A673 (cell line): ENCODE results near the gene CHRNA4. TPM values are rescaled to one million over a fixed set of nuclear protein-coding genes. Genes with fewer than 3 reads are reported as not detected.

Source experiments
- BruUV-seq: library from RNA; stranded (reverse); fragments of 400-500 nt; replicated peaks from 2 replicates; lab custom pipeline; 2021; lab: Mats Ljungman, UMichigan
- CTCF ChIA-PET: fragments of 300-600 bp; sonication (Branson Sonifier 250); formaldehyde crosslinking; loops from one replicate; lab custom pipeline; 2022; ENCODE audit warnings: antibody characterized with exemption; lab: Charles Lee
- POLR2A ChIA-PET: fragments of 300-600 bp; sonication (Branson Sonifier 250); formaldehyde crosslinking; loops from one replicate; lab custom pipeline; 2022; ENCODE audit warnings: antibody characterized with exemption; ENCODE audit not compliant: low non-redundant PET; lab: Charles Lee
- DNase-seq: peaks from one replicate; pipeline ENCODE4 v3.0.0-alpha.2; 2015; ENCODE audit warnings: low spot score
- H3K27ac ChIP-seq: fragments of 200-600 bp; sonication (generic); 2 replicates; pipeline ENCODE4 v1.5.1; 2016; ENCODE audit warnings: mixed run types, low read depth, mild to moderate bottlenecking, mixed read lengths, antibody characterized with exemption, low read length; ENCODE audit not compliant: poor library complexity, severe bottlenecking
- H3K27me3 ChIP-seq: fragments of 200-600 bp; sonication (generic); replicated peaks from 2 replicates; pipeline ENCODE4 v1.6.1; 2017; ENCODE audit warnings: mixed run types, low read depth, mild to moderate bottlenecking, mixed read lengths, antibody characterized with exemption, low read length; ENCODE audit not compliant: insufficient read depth, poor library complexity
- H3K36me3 ChIP-seq: fragments of 200-600 bp; sonication (generic); 2 replicates; pipeline ENCODE4 v1.6.1; 2016; ENCODE audit warnings: mixed run types, mild to moderate bottlenecking, mixed read lengths, antibody characterized with exemption, low read length; ENCODE audit not compliant: insufficient read depth, poor library complexity, severe bottlenecking
- H3K4me1 ChIP-seq: fragments of 200-600 bp; sonication (generic); 2 replicates; pipeline ENCODE4 v1.6.1; 2017; ENCODE audit warnings: mixed run types, mild to moderate bottlenecking, mixed read lengths, antibody characterized with exemption, low read length; ENCODE audit not compliant: insufficient read depth, poor library complexity, severe bottlenecking
- H3K4me3 ChIP-seq: fragments of 200-600 bp; sonication (generic); 2 replicates; pipeline ENCODE4 v1.5.1; 2016; ENCODE audit warnings: low read depth, mixed run types, mild to moderate bottlenecking, mixed read lengths, low read length; ENCODE audit not compliant: poor library complexity, severe bottlenecking
- H3K9me3 ChIP-seq: fragments of 200-600 bp; sonication (generic); 2 replicates; pipeline ENCODE4 v1.6.1; 2016; ENCODE audit warnings: mixed run types, low read depth, mild to moderate bottlenecking, mixed read lengths, antibody characterized with exemption, low read length; ENCODE audit not compliant: poor library complexity, severe bottlenecking
- CTCF ChIP-seq: fragments of 300-800, 200-600 bp; sonication (generic); conservative IDR thresholded peaks from 2 replicates; pipeline ENCODE4 v1.5.1; 2017; ENCODE audit warnings: low read depth, mild to moderate bottlenecking, antibody characterized with exemption, low read length, moderate library complexity, mixed read lengths
- EZH2 ChIP-seq: fragments of 200-600 bp; sonication (generic); IDR thresholded peaks from 2 replicates; pipeline ENCODE4 v1.6.1; 2017; ENCODE audit warnings: borderline replicate concordance, low read depth, mild to moderate bottlenecking, mixed read lengths, antibody characterized with exemption, low read length; ENCODE audit not compliant: poor library complexity, severe bottlenecking
- intact Hi-C: fragments of 100-400 bp; cut with micrococcal nuclease; formaldehyde crosslinking; loops from one replicate; pipeline ENCODE4 v1.10.0; 2022; ENCODE audit not compliant: unreplicated experiment
- total RNA-seq: library from RNA; stranded (reverse); gene quantifications from 2 replicates; pipeline ENCODE4 v1.2.3, GENCODE V29; 2021

Gene CHRNA4
- total RNA-seq, 1 experiment from 2014 or later, result 0.26 TPM

GRCh38 chr20:63401384-63402110, 40.4 kb upstream of the CHRNA4 start:
- CTCF ChIA-PET, result no interaction called here
- POLR2A ChIA-PET, result interaction anchor here (0.6 kb wide), 1 partner anchor 70 kb away, joined by 3 read pairs; no protein-coding TSS in a partner anchor
- no peaks in the 10 kb centered on the region for H3K9me3 ChIP-seq
- H3K4me3 ChIP-seq, result no peak overlapping the region
- intact Hi-C loops, result no loop called here
- no peaks in the 10 kb centered on the region for H3K4me1 ChIP-seq
- TF ChIP-seq EZH2 (no peak), CTCF (no peak)
- DNase-seq, result no peak
- H3K36me3 ChIP-seq, result no peaks in the 10 kb centered on the region
- BruUV-seq, result no TSS peak
- no peak overlapping the region for H3K27ac ChIP-seq
- peaks cover 21% of the 10 kb centered on the region for H3K27me3 ChIP-seq

- ChIA-PET CTCF (no interaction called here), POLR2A (no interaction called here)
- Histone ChIP-seq H3K27me3 (peaks cover 21% of the 10 kb centered on the region), H3K27ac (no peak overlapping the region), H3K4me1 (no peaks in the 10 kb centered on the region), H3K4me3 (no peak overlapping the region), H3K9me3 (no peaks in the 10 kb centered on the region), H3K36me3 (no peaks in the 10 kb centered on the region)
- BruUV-seq, result no TSS peak
- no peak for DNase-seq
- intact Hi-C loops, result no loop called here
- no peak for TF ChIP-seq CTCF
- TF ChIP-seq EZH2, result no peak
Measured at GRCh38 chr20:63400486-63401210, 39.5 kb upstream of the CHRNA4 start.

- Histone ChIP-seq H3K4me3 (no peak overlapping the region), H3K27ac (no peak overlapping the region), H3K4me1 (peaks cover 1% of the 10 kb centered on the region), H3K9me3 (no peaks in the 10 kb centered on the region), H3K36me3 (no peaks in the 10 kb centered on the region), H3K27me3 (peaks cover 21% of the 10 kb centered on the region)
- no peak for TF ChIP-seq EZH2
- no peak for TF ChIP-seq CTCF
- POLR2A ChIA-PET, result no interaction called here
- CTCF ChIA-PET, result no interaction called here
- intact Hi-C loops, result no loop called here
- DNase-seq, result no peak
- BruUV-seq, result no TSS peak
Measured at GRCh38 chr20:63399596-63400375, 38.6 kb upstream of the CHRNA4 start.
